ENCODE data around the gene OVCA2.

Gene OVCA2

DNA sequence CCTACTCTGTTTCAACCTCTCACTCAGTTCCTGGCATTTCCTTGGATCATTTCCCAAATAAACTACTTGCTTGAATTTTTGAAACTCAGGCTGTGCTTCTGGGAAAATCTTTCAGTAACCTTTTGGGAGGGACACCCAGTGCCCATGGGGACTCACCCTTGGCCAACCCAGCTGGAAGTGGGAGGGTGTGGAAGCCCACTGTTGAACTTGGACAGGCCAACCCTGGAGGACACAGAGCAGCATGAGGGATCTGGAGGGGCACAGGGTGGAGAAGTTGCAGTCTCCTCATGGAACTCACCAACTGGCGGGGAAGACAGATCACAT lies 27.9 kb upstream of the OVCA2 start:
- no peak for DNase-seq (ENCODE audit: low spot score)

DNA sequence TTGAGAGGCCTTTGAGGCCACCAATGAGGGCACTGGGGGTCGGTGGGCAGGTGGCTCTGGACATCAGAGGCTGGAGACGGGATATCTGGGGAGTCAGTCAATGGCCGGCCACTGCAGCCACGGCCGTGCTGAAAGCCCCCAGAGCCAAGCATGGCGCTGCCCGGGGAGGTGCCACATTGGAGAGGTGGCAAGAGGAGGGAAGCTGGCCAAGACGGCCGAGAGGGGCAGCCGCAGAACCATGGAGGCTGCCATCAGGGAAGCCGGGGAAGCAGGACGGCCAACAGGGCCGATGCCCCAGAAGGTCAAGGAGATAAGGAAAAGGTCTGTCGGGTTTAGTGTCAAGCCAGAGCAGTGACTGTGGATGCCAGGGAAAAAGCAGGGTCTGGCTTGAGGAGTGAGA lies 26.5 kb upstream of the OVCA2 start:
- no peak for DNase-seq (ENCODE audit: low spot score)

DNA sequence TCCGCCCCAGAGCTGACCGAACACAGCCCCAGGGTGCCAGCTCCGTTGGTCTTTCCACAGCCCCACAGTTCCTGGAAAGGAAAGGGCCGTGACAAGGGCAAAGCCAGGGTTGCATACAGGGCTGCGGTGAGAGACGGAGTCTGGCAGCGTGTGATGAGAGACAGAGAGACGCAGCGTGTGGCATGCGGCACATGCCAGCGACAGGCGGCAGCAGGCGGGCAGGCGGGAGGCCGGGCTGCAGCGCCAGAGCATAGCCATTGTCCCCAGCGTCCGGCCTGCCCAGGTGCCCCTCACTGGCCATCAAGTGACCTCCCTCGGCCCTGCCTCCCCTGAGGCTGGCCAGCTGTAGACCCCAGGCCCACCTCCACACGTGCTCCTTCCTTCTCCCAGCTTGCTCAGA lies 25.3 kb upstream of the OVCA2 start:
- DNase-seq (ENCODE audit: low spot score) = no peak

- DNase-seq (ENCODE audit: low spot score) = no peak
Observed at GRCh38 chr17:2017274-2017941, 24.4 kb upstream of the OVCA2 start.

DNA sequence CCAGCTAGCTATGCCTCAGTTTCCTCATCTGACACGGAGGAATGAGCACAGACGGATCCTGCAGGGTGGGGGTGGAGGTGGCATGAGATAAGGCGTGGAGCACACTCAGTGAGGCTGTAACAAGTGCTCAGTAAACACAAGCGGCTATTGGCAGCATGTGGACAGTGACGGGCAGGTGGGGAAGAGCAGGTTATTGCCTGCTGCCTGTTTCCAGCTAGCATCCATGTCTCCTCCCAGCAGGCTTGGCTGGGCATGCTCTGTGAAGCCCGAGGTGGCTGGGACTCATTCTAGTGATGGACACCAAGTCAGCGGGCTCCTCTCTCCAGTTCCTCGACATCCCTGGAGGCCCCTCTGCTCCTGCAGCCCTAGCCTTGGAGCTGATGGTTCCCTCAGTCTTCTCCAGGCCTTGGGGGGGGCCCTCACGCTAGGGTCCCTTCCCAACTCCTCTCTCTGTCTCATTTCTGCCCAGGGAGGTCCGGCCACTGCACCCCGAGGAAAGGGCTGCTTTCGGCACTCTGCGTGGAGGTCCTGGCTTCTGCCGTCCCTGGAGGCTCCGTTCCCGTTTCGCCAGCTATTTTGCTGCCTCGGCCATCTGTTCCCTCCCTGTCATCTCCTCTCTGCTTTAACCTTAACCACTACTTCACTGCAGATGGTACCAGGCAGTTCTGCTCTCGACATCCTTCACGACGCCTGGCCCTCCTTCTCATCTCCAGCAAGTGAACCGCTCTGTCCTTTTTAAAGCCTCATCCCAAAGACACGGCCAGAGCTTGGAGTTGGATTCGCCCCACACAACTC lies 22.9 kb upstream of the OVCA2 start:
- DNase-seq (ENCODE audit: low spot score) = no peak

DNA sequence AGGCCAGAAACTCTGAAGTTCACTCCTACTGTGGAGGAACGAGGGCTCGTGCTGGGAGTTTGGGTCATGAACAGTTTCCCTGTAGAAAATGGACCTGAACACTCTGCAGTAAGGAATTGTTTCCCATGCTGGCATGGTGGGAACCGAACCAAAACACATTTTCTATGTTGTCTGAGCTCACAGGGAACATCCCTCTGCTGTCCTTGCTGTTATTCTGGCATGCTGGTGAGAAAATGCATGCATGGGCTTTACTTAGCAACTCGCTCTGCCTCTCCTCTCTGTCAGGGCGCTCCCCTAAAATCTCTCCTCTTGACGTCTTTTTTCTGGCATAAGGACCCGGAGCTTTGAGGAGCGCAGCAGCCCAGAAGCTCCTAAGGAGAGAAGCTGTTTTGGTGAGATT lies 22.1 kb upstream of the OVCA2 start:
- DNase-seq (ENCODE audit: low spot score) = no peak

DNA sequence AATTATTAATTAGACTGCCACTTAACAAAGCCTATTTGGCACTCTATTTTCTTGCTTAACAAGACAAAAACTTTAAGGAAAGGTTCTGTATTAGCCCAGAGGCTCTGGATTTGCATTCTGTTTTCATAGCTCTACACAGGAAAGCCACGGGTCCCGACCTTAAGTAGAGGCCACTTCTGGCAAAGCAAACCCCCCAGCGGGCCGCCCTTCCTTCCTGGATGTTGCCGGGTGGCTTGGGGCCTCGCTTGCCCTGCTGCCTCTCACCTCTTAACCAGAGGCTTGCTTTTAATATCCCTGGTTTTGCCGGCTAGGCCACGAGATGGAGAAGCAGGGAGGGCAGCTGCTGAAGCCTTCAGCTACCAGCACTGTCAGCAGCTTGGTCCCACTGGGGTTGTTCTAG lies 21.1 kb upstream of the OVCA2 start:
- DNase-seq (ENCODE audit: low spot score) = no peak

GRCh38 chr17:2022647-2023240 lies 19.1 kb upstream of the OVCA2 start:
- DNase-seq (ENCODE audit: low spot score) = no peak

DNA sequence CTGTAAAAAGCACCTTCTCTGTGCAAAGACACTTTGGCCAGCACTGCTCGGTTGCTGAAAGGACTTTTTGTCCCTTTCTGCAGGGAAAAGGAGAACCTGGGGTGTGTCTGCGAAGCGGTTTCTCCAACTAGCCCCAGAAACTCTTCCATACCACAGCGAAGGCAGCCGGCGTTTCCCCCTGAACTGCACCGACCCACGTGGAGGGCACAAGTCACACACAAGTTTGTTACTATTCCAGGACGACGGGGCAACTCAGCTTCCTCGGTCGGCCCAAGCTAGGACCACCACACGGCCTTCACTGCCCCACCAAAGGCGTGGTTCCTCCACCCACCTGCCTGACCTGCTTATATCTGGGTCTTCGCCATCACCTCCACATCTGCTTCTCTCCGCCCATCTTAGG lies 18.6 kb upstream of the OVCA2 start:
- DNase-seq (ENCODE audit: low spot score) = no peak

DNA sequence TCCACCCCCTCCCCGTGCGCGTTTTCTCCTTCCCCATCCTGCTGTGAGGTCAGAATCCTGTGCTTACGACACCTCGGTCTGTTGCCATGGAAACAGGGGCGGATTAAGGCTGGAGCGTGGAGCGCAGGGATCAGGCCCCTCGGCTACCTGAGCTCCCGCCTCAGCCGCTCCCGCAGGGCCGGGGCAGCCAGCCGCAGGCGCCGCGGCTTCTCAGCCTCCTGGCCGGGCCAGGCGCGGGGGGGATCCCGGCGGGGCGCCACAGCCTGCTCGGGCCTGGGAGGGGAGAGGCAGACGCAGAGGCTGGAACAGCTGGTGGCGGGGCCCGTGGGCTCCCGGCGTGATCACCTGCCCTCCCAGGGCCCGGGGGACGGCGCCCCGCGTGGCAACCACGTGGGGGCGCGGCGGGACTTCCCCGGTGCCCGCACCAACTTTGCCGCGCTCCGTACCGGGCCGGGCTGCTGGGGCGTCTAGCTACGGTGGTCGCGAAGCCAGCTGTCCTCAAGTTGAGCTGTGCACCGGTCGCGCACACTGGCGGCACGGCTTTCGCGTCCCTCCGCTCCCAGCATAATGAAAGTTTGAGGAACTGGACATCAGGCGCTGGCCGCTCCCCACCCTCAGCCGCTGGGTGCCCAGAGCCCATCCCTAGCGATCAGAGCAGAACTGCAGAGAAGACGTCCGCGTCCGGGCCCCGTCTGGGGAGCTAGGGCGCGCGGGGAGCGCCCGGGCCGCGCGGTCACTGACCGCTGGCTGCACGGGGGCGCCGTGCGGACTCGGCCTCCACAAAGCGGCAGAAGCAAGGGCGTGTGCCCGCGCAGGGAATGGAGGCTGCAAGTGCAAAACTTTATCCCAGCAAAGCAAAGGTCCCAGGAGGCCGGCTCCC lies 17.9 kb upstream of the OVCA2 start:
- peak; percentile 42 for DNase-seq (ENCODE audit: low spot score)

GRCh38 chr17:2024572-2025219 lies 17.1 kb upstream of the OVCA2 start:
- peak; percentile 33 for DNase-seq (ENCODE audit: low spot score)

- peak; percentile 87 for DNase-seq (ENCODE audit: low spot score)
Observed at GRCh38 chr17:2025220-2025621, 16.6 kb upstream of the OVCA2 start, which contains the start of gene RTN4RL1. Gene RTN4RL1, minus strand, starts transcription at chr17:2025334. Its CDS starts 469 bp downstream, at chr17:2024865.

GRCh38 chr17:2025622-2026309 lies 16.1 kb upstream of the OVCA2 start:
- peak; percentile 89 for DNase-seq (ENCODE audit: low spot score)

DNA sequence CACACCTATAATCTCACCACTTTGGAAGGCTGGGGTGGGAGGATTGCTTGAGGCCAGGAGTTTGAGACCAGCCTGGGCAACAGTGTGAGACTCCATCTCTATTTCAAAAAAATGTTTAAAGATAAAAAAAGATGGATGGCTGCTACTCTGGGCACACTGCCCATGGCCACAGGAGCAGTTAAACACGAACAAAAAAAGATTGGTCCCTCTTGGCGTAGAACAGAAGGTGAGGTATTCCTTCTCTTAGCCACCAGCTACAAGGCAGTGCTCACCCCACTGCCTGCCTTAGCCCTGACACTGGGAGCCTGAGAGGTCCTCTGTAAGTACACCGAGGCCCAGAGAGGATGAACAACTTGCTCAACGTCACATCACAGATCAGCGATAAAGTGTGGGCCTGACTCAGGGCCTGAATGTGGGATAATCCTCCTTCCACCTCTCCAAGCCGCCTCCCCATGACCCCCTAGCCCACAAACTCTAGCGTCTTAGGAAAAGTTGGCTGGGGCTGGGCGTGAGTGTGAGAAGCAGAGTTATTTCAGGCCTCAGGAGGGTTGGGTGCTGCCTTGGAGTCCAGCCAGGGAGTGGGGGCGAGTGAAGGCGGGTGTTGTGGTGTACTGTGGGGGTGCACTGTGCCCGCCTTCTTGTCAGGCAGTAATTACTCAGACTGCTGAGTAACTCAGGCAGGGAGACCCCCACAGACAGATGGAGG lies 14.1 kb upstream of the OVCA2 start:
- DNase-seq (ENCODE audit: low spot score) = no peak

GRCh38 chr17:2028234-2028614 lies 13.6 kb upstream of the OVCA2 start:
- DNase-seq (ENCODE audit: low spot score) = no peak

- DNase-seq (ENCODE audit: low spot score) = no peak
Observed at GRCh38 chr17:2028737-2029136, 13.1 kb upstream of the OVCA2 start.

- DNase-seq (ENCODE audit: low spot score) = peak; percentile 95
Observed at GRCh38 chr17:2029911-2030778, 11.7 kb upstream of the OVCA2 start, which contains the start of gene DPH1. Gene DPH1, plus strand, starts transcription at chr17:2030153. Its CDS starts 17 bp downstream, at chr17:2030170.

DNA sequence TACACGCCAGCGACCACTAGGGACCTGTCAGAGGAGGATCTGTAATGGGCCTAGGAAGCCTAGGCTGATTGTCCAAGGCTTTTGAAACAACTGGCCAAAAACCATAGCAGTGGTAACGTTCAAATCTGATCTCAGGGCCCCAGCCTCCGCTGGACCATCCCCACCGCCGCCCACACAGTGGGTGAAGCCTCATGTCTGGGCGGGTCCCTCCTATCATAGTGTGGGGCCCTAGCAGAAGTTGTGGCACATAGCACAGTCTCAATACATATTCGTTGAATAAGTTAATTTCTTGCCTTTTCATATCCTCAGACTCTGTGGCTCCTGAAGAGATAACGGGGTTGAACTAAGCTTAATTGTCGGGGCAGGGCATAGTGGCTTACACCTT lies 11.1 kb upstream of the OVCA2 start:
- DNase-seq (ENCODE audit: low spot score) = no peak

- no peak for DNase-seq (ENCODE audit: low spot score)
Observed at GRCh38 chr17:2033153-2033552, 8.7 kb upstream of the OVCA2 start.

- DNase-seq (ENCODE audit: low spot score) = peak; percentile 76
Observed at GRCh38 chr17:2034157-2034556, 7.7 kb upstream of the OVCA2 start.

Data from GM03348 (cell line).